ENCODE data around the gene DTNB.

Gene DTNB

DNA sequence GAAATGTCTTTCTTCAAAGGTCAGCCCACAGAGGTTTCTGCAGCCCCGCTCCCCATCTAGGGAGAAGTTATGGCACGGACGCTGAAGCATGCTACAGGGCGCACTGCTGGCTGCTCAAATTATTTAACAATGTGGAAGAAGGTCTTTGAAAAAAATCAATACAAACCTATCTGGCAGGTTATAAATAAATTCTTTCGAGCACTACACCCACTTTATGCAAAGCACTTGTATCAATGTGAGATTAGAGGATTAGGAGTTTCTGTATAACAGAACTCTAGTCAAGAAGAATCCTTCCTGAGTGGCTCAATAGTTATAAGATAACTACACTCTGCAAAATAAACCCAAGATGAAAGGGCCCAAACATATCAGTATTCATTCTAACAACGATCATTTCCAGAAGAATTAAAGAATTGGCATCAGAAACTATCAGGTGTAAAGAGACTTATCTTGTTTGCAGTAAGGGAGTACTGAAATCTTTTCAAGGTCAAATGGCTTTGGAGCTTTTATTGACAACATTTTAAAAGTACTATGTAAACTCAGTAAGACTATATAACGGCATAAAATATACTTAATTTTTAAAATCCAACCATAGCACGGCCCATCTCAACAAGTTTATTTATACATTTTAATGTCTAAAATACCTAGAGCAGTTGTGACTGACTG is 228.6 kb downstream of the DTNB start:
- H3K4me3 ChIP-seq (ENCODE audit: low read depth, low read length), result no peak overlapping the region
- no peak for TF ChIP-seq CTCF (IDR thresholded peaks at IDR 0.05; ENCODE audit: borderline replicate concordance, insufficient read depth, low read depth, low read length)

DNA sequence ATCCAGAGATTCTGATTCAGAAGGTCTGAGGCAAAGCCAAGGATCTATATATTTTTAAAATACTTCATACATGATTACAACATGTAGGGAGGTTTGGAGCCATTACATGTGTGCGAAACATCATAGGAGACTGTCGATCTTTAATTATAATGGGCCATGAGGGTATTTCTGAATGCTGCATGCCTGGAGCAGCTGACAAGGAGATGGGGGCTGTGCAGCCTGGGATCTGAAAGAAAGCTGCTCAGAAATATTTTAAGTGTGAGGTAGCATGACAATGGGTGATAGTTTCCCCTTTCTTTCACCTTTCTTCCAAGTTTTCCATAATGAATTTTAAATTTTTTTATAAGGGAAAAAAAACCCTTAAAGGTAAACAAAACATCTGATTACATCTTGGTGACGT is 229.6 kb downstream of the DTNB start:
- TF ChIP-seq CTCF (IDR thresholded peaks at IDR 0.05; ENCODE audit: borderline replicate concordance, insufficient read depth, low read depth, low read length), result no peak
- no peak overlapping the region for H3K4me3 ChIP-seq (ENCODE audit: low read depth, low read length)

DNA sequence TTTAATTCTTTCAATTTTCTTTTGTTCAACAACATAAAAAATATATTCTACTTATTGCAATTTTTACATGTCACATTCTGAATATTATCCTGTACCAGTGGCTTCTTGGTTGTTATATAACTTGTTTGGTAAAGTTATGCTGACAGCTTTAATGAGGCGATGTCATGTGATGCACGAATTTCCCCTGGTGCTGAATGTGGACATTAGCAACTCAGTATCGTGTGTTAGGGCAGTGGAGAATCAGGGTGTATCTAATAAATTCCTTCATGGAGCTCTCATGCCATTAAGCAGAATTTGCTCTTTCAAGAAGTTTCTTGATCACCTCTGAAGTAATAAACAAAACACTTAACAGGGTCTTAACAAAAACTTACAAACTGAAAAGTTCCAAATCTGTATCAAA is 232.0 kb downstream of the DTNB start:
- H3K4me3 ChIP-seq (ENCODE audit: low read depth, low read length), result no peak overlapping the region
- no peak for TF ChIP-seq CTCF (IDR thresholded peaks at IDR 0.05; ENCODE audit: borderline replicate concordance, insufficient read depth, low read depth, low read length)

- no peak for TF ChIP-seq CTCF (IDR thresholded peaks at IDR 0.05; ENCODE audit: borderline replicate concordance, insufficient read depth, low read depth, low read length)
- H3K4me3 ChIP-seq (ENCODE audit: low read depth, low read length), result no peak overlapping the region
These were observed 234.6 kb downstream of the DTNB start for GRCh38 chr2:25438793-25439192.

DNA sequence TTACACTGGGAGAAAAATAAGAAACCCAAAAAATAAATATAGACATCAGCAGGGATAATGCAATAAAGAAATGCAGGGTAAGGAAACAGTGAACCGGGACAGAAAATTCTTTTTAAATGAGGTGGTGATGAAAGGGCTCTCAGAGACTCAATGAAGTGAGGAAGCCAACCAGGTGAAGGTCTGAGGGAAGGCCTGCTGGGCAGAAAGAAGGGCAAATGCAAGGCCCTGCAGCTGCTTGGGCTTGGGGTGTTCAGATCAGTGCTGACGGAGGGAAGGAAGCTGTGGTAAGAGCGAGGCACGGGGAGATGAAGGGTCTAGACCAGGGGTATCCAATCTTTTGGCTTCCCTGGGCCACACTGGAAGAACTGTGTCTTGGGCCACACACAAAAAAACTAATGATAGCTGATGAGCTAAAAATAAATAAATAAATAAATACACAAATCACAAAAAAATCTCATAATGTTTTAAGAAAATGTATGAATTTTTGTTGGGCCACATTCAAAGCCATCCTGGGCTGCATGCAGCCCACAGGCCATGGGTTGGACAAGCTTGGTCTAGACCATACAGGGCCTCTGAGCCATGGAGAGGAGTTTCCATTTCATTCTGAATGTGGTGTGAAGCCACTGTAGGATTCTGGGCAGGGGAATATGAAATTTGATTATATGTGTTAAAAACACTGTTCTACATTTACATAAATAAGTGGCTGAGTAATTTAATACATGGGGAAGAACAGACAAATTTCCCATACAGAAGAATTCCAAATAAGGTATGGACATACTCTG is 235.3 kb downstream of the DTNB start:
- TF ChIP-seq CTCF (IDR thresholded peaks at IDR 0.05; ENCODE audit: borderline replicate concordance, insufficient read depth, low read depth, low read length), result no peak
- no peak overlapping the region for H3K4me3 ChIP-seq (ENCODE audit: low read depth, low read length)

GRCh38 chr2:25435421-25435820 is 238.0 kb downstream of the DTNB start:
- no peak for TF ChIP-seq CTCF (IDR thresholded peaks at IDR 0.05; ENCODE audit: borderline replicate concordance, insufficient read depth, low read depth, low read length)
- no peak overlapping the region for H3K4me3 ChIP-seq (ENCODE audit: low read depth, low read length)

DNA sequence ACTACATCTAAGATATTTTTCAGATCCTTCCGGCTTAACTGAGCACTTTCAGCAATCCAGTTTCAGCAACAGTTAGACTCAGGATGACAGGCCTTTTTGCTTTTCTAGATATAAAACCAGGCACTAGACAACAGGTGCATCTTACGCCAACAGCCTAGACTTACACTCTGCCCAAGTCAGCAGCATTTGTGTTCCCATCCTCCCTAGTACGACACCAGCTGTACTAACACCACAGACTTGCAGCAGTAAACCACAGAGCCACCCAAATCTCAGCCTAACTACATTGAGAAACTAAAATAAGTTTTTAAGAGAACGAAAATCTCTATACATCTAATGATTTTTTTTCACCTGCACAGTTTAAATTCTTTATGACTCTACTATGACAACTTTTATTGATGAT is 241.8 kb downstream of the DTNB start:
- H3K4me3 ChIP-seq (ENCODE audit: low read depth, low read length), result no peak overlapping the region
- TF ChIP-seq CTCF (IDR thresholded peaks at IDR 0.05; ENCODE audit: borderline replicate concordance, insufficient read depth, low read depth, low read length), result no peak

Measured in GM12875 (cell line).